AG04450 (cell line): Measurements from ENCODE around the gene KCNE5. TPM values are rescaled to one million over a fixed set of nuclear protein-coding genes. Genes with fewer than 3 reads are reported as not detected.

Experiments used
- CTCF ChIA-PET: fragments of 300-600, 350-600 bp; formaldehyde crosslinking; extraction: SDS; loops from one replicate; lab custom pipeline; 2022; ENCODE audit warnings: antibody characterized with exemption, inconsistent platforms; lab: Charles Lee
- POLR2A ChIA-PET: fragments of 350-600 bp; formaldehyde crosslinking; extraction: SDS; loops from one replicate; lab custom pipeline; 2021; ENCODE audit warnings: antibody characterized with exemption, inconsistent platforms; lab: Yijun Ruan, JAX
- DNase-seq: peaks from one replicate; pipeline ENCODE4 v3.0.0-alpha.2; 2011; ENCODE audit warnings: low read depth, low spot score
- H3K27ac ChIP-seq: one replicate; pipeline ENCODE4 v1.5.1; 2012; ENCODE audit warnings: low read depth, low read length, control low read depth
- H3K27me3 ChIP-seq: one replicate; pipeline ENCODE4 v1.6.0; 2012; ENCODE audit warnings: low read length; ENCODE audit not compliant: control insufficient read depth, insufficient read depth
- H3K4me3 ChIP-seq: 2 replicates; pipeline ENCODE4 v1.5.1; 2011; ENCODE audit warnings: mild to moderate bottlenecking, low read depth, low read length, control low read depth
- H3K9me3 ChIP-seq: 2 replicates; pipeline ENCODE4 v1.5.1; 2012; ENCODE audit warnings: low read length; ENCODE audit not compliant: control insufficient read depth, insufficient read depth
- CTCF ChIP-seq: IDR thresholded peaks from 2 replicates; pipeline ENCODE4 v1.5.1; 2011; ENCODE audit warnings: low read depth, low read length, control low read depth, inconsistent platforms
- polyA plus RNA-seq: library from polyadenylated mRNA; depleted of rRNA; stranded (reverse); fragments of >200 nt; gene quantifications from 2 replicates; pipeline ENCODE4 v1.2.3, GENCODE V29; 2011

The KCNE5 gene
- polyA plus RNA-seq, 1 experiment: 0.29 TPM

- H3K27ac ChIP-seq: no peak overlapping the region
- peaks cover 5% of the 10 kb centered on the region for H3K27me3 ChIP-seq
- ChIA-PET POLR2A (no interaction called here), CTCF (no interaction called here)
- H3K4me3 ChIP-seq: no peak overlapping the region
- TF ChIP-seq CTCF: no peak
- no peak for DNase-seq
- no peaks in the 10 kb centered on the region for H3K9me3 ChIP-seq
Observed at GRCh38 chrX:109614951-109615350, 10.0 kb downstream of the KCNE5 start.

- H3K4me3 ChIP-seq: no peak overlapping the region
- no peak overlapping the region for H3K27ac ChIP-seq
- TF ChIP-seq CTCF: no peak
- no peaks in the 10 kb centered on the region for H3K9me3 ChIP-seq
- no peak for DNase-seq
- H3K27me3 ChIP-seq: no peaks in the 10 kb centered on the region
- CTCF ChIA-PET: no interaction called here
- POLR2A ChIA-PET: no interaction called here
Observed at GRCh38 chrX:109601486-109601885, 23.5 kb downstream of the KCNE5 start.

GRCh38 chrX:109600237-109600651, 24.7 kb downstream of the KCNE5 start:
- ChIA-PET POLR2A (no interaction called here), CTCF (interaction anchor here (0.6 to 0.9 kb wide), 2 partner anchors 290 to 1522 kb away, joined by 5 to 6 read pairs; no protein-coding TSS in a partner anchor)
- no peaks in the 10 kb centered on the region for H3K27me3 ChIP-seq
- no peak for TF ChIP-seq CTCF
- H3K4me3 ChIP-seq: no peak overlapping the region
- DNase-seq: no peak
- H3K9me3 ChIP-seq: no peaks in the 10 kb centered on the region
- no peak overlapping the region for H3K27ac ChIP-seq

GRCh38 chrX:109596015-109596414, 29.0 kb downstream of the KCNE5 start:
- Histone ChIP-seq H3K4me3 (no peak overlapping the region), H3K27ac (no peak overlapping the region), H3K9me3 (no peaks in the 10 kb centered on the region), H3K27me3 (no peaks in the 10 kb centered on the region)
- no peak for TF ChIP-seq CTCF
- no peak for DNase-seq
- ChIA-PET CTCF (no interaction called here), POLR2A (no interaction called here)

- ChIA-PET CTCF (no interaction called here), POLR2A (no interaction called here)
- Histone ChIP-seq H3K27ac (no peak overlapping the region), H3K9me3 (no peaks in the 10 kb centered on the region), H3K27me3 (no peaks in the 10 kb centered on the region), H3K4me3 (no peak overlapping the region)
- DNase-seq: no peak
- no peak for TF ChIP-seq CTCF
Observed at GRCh38 chrX:109590176-109590575, 34.8 kb downstream of the KCNE5 start.
